Astrocyte of the cerebellum (primary cell): ENCODE measurements around the gene GATM.
"Not testable (repeated sequence)": the region's sequence is repeated elsewhere in the genome, so short reads cannot be mapped to it uniquely, and the experiment has no call there.

Experiments
- DNase-seq: peaks from one replicate; pipeline ENCODE4 v3.0.0-alpha.2; 2011; ENCODE audit warnings: low read depth
- H3K4me3 ChIP-seq: 2 replicates; pipeline ENCODE4 v1.5.1; 2011; ENCODE audit warnings: mild to moderate bottlenecking, low read depth, low read length, moderate library complexity
- CTCF ChIP-seq: IDR thresholded peaks from 2 replicates; pipeline ENCODE4 v1.5.1; 2012; ENCODE audit warnings: low read length, low read depth, moderate library complexity, mild to moderate bottlenecking; ENCODE audit errors: missing control alignments
- in situ Hi-C: cut with HindIII; loops from 2 replicates; pipeline ENCODE4 v1.10.0; 2017; ENCODE audit warnings: low sequenced_read_pairs

GATM gene

GRCh38 chr15:45373976-45374375 lies 4.4 kb downstream of the GATM start:
- no peak for TF ChIP-seq CTCF
- no peak overlapping the region for H3K4me3 ChIP-seq
- in situ Hi-C loops = no loop called here
- DNase-seq = no peak

- in situ Hi-C loops = no loop called here
- DNase-seq = no peak
- TF ChIP-seq CTCF = no peak
- no peak overlapping the region for H3K4me3 ChIP-seq
Measured at GRCh38 chr15:45372041-45372995, 6.0 kb downstream of the GATM start.

- no peak for DNase-seq
- in situ Hi-C loops = no loop called here
- H3K4me3 ChIP-seq = no peak overlapping the region
- no peak for TF ChIP-seq CTCF
Measured at GRCh38 chr15:45371546-45371945, 6.8 kb downstream of the GATM start.

- H3K4me3 ChIP-seq, DNase-seq, in situ Hi-C loops: not testable (repeated sequence)
Measured at GRCh38 chr15:45370042-45370441, 8.3 kb downstream of the GATM start.

- H3K4me3 ChIP-seq, DNase-seq, in situ Hi-C loops: not testable (repeated sequence)
Measured at GRCh38 chr15:45367222-45367621, 11.1 kb downstream of the GATM start.

- DNase-seq = no peak
- in situ Hi-C loops = no loop called here
- TF ChIP-seq CTCF = no peak
- no peak overlapping the region for H3K4me3 ChIP-seq
Measured at GRCh38 chr15:45364271-45364670, 14.1 kb downstream of the GATM start.

- in situ Hi-C loops = no loop called here
- no peak for DNase-seq
- H3K4me3 ChIP-seq = no peak overlapping the region
- TF ChIP-seq CTCF = no peak
Measured at GRCh38 chr15:45363801-45364200, 14.5 kb downstream of the GATM start.
